ENCODE measurements around the gene DUSP8.
A peak's percentile ranks its signal among the peaks of the same experiment; 100 is the strongest.
"Not testable (repeated sequence)": the region's sequence is repeated elsewhere in the genome, so short reads cannot be mapped to it uniquely, and the experiment has no call there.

Gene DUSP8

GRCh38 chr11:1584661-1585370 is 12.7 kb upstream of the DUSP8 start, which contains the start of gene KRTAP5-1:
KRTAP5-1 (minus strand) TSS chr11:1585283; CDS start chr11:1585249, 34 bp downstream.
- not testable (repeated sequence) for DNase-seq

GRCh38 chr11:1582909-1583308 is 10.8 kb upstream of the DUSP8 start:
- not testable (repeated sequence) for DNase-seq

- no peak for DNase-seq
Measured at GRCh38 chr11:1581976-1582375, 9.9 kb upstream of the DUSP8 start.

- DNase-seq: no peak
Measured at GRCh38 chr11:1576825-1577224, 4.8 kb upstream of the DUSP8 start.

- not testable (repeated sequence) for DNase-seq
Measured at GRCh38 chr11:1575756-1576155, 3.7 kb upstream of the DUSP8 start.

- no peak for DNase-seq
Measured at GRCh38 chr11:1574933-1575242, 2.8 kb upstream of the DUSP8 start.

- DNase-seq: peak; percentile 62
Measured at GRCh38 chr11:1574238-1574932, 2.3 kb upstream of the DUSP8 start.

- DNase-seq: no peak
Measured at GRCh38 chr11:1573903-1574237, 1.8 kb upstream of the DUSP8 start.

GRCh38 chr11:1573077-1573902 is 1.2 kb upstream of the DUSP8 start:
- peak; percentile 46 for DNase-seq

GRCh38 chr11:1571760-1572196 is 293 bp downstream of the DUSP8 start:
- DNase-seq: no peak

GRCh38 chr11:1570896-1571759 is 943 bp downstream of the DUSP8 start:
- no peak for DNase-seq

- no peak for DNase-seq
Measured at GRCh38 chr11:1570531-1570895, 1.6 kb downstream of the DUSP8 start.

GRCh38 chr11:1570001-1570453 is 2.0 kb downstream of the DUSP8 start:
- no peak for DNase-seq

GRCh38 chr11:1569251-1569780 is 2.8 kb downstream of the DUSP8 start:
- DNase-seq: no peak

- DNase-seq: no peak
Measured at GRCh38 chr11:1568441-1568911, 3.6 kb downstream of the DUSP8 start.

GRCh38 chr11:1567721-1568100 is 4.4 kb downstream of the DUSP8 start:
- DNase-seq: no peak

- no peak for DNase-seq
Measured at GRCh38 chr11:1567052-1567720, 4.9 kb downstream of the DUSP8 start.

- DNase-seq: no peak
Measured at GRCh38 chr11:1566381-1567051, 5.6 kb downstream of the DUSP8 start.

- DNase-seq: no peak
Measured at GRCh38 chr11:1565904-1566247, 6.2 kb downstream of the DUSP8 start.

- no peak for DNase-seq
Measured at GRCh38 chr11:1565173-1565903, 6.7 kb downstream of the DUSP8 start.

All from stimulated activated CD4-positive, alpha-beta T cell treated with anti-CD3 and anti-CD28 coated beads, Interleukin-15, amount 100 ng/mL, for 24 hours (primary cell).